CD14-positive monocyte (primary cell): ENCODE results near the gene TRAPPC11. TPM values are rescaled to one million over a fixed set of nuclear protein-coding genes. Genes with fewer than 3 reads are reported as not detected.

Experiments used
- DNase-seq, 3 donors: peaks; one replicate each; pipeline ENCODE4 v3.0.0-alpha.2; 2011 to 2022
- H2AFZ ChIP-seq: 2 replicates; pipeline ENCODE4 v1.6.0; 2012; ENCODE audit warnings: mild to moderate bottlenecking, low read depth, low read length, inconsistent platforms; ENCODE audit not compliant: insufficient read depth, poor library complexity, severe bottlenecking
- H3K27ac ChIP-seq, 2 donors: 1 replicate in 1 of 2; 2 replicates in 1 of 2; pipeline ENCODE4 v1.5.1; 2012 to 2013; ENCODE audit warnings: low read length in 2 of 2, control low read depth in 1 of 2, inconsistent platforms in 1 of 2, low read depth in 1 of 2, mild to moderate bottlenecking in 1 of 2
- H3K27me3 ChIP-seq, 2 donors: one replicate each; pipeline versions ENCODE4 v1.6.0 to v1.6.1; 2011 to 2013; ENCODE audit warnings: low read length in 2 of 2; ENCODE audit not compliant: control insufficient read depth in 2 of 2, insufficient read depth in 2 of 2
- H3K36me3 ChIP-seq, 2 donors: replicated peaks in 1 of 2; 1 replicate in 1 of 2; 2 replicates in 1 of 2; pipeline versions ENCODE4 v1.5.1 to v1.6.1; 2012 to 2013; ENCODE audit warnings: low read length in 2 of 2, control low read depth in 1 of 2, inconsistent platforms in 1 of 2, mild to moderate bottlenecking in 1 of 2; ENCODE audit not compliant: insufficient read depth in 2 of 2, control insufficient read depth in 1 of 2
- H3K4me1 ChIP-seq, 2 donors: 1 replicate in 1 of 2; 2 replicates in 1 of 2; pipeline versions ENCODE4 v1.5.1 to v1.6.1; 2012 to 2013; ENCODE audit warnings: low read length in 2 of 2, control low read depth in 1 of 2, inconsistent platforms in 1 of 2, mild to moderate bottlenecking in 1 of 2, moderate library complexity in 1 of 2; ENCODE audit not compliant: insufficient read depth in 2 of 2, control insufficient read depth in 1 of 2
- H3K4me2 ChIP-seq: replicated peaks from 2 replicates; pipeline ENCODE3; 2012; ENCODE audit warnings: low read length, moderate library complexity, mild to moderate bottlenecking; ENCODE audit not compliant: poor library complexity, severe bottlenecking; ENCODE audit errors: extremely low read depth
- H3K4me3 ChIP-seq, 3 experiments: fragments of 200-600 bp in 1 of 3; sonication (generic) in 1 of 3; replicated peaks in 1 of 3; 1 replicate in 2 of 3; 2 replicates in 1 of 3; pipeline ENCODE4 v1.5.1; 2011 to 2013; ENCODE audit warnings: low read length in 3 of 3, mild to moderate bottlenecking in 3 of 3, control low read depth in 2 of 3, low read depth in 2 of 3, inconsistent platforms in 1 of 3, moderate library complexity in 1 of 3
- H3K79me2 ChIP-seq: 2 replicates; pipeline ENCODE4 v1.6.0; 2012; ENCODE audit warnings: mild to moderate bottlenecking, control low read depth, inconsistent platforms, low read length, moderate library complexity; ENCODE audit not compliant: insufficient read depth
- H3K9ac ChIP-seq: 2 replicates; pipeline ENCODE4 v1.6.0; 2017; ENCODE audit warnings: low read length, mild to moderate bottlenecking; ENCODE audit not compliant: insufficient read depth, poor library complexity, severe bottlenecking
- H3K9me3 ChIP-seq, 2 donors: replicated peaks in 1 of 2; 1 replicate in 1 of 2; 2 replicates in 1 of 2; pipeline versions ENCODE4 v1.5.1 to v1.6.1; 2012 to 2013; ENCODE audit warnings: low read length in 2 of 2, control low read depth in 1 of 2; ENCODE audit not compliant: control insufficient read depth in 1 of 2, insufficient read depth in 1 of 2
- H4K20me1 ChIP-seq: 2 replicates; pipeline ENCODE4 v1.6.0; 2012; ENCODE audit warnings: mild to moderate bottlenecking, low read length, control low read depth, moderate library complexity; ENCODE audit not compliant: insufficient read depth
- H3K27ac Mint-ChIP-seq, 7 donors: one replicate each; pipeline ENCODE4 v1.8.0; 2020; ENCODE audit warnings: mild to moderate bottlenecking in 7 of 7, mixed read lengths in 7 of 7, moderate library complexity in 6 of 7, inconsistent platforms in 2 of 7
- H3K27me3 Mint-ChIP-seq, 3 donors: one replicate each; pipeline ENCODE4 v1.8.0; 2021 to 2022; ENCODE audit warnings: low read depth in 3 of 3, mild to moderate bottlenecking in 3 of 3, mixed read lengths in 3 of 3, moderate library complexity in 3 of 3, inconsistent platforms in 1 of 3
- H3K36me3 Mint-ChIP-seq, 2 donors: one replicate each; pipeline ENCODE4 v1.8.0; 2020; ENCODE audit warnings: mixed read lengths in 2 of 2, inconsistent platforms in 1 of 2, mild to moderate bottlenecking in 1 of 2
- H3K4me1 Mint-ChIP-seq: one replicate; pipeline ENCODE4 v1.8.0; 2020; ENCODE audit warnings: mild to moderate bottlenecking, mixed read lengths
- H3K4me3 Mint-ChIP-seq, 2 donors: one replicate each; pipeline ENCODE4 v1.8.0; 2020; ENCODE audit warnings: mild to moderate bottlenecking in 2 of 2, mixed read lengths in 2 of 2, moderate library complexity in 1 of 2
- H3K9me3 Mint-ChIP-seq, 7 donors: one replicate each; pipeline ENCODE4 v1.8.0; 2020 to 2022; ENCODE audit warnings: mixed read lengths in 7 of 7, mild to moderate bottlenecking in 6 of 7, moderate library complexity in 6 of 7, inconsistent platforms in 2 of 7
- CTCF ChIP-seq: fragments of 200-600 bp; IDR thresholded peaks from one replicate; pipeline ENCODE4 v1.8.0; 2022; ENCODE audit warnings: antibody characterized with exemption, mild to moderate bottlenecking
- WGBS: methylation state at CpG from one replicate; pipeline ENCODE4 v1.1.5; 2013; ENCODE audit warnings: missing lambda C conversion rate; ENCODE audit not compliant: insufficient coverage; 5-methylcytosine and 5-hydroxymethylcytosine counted together
- intact Hi-C, 2 donors: fragments of 100-400 bp; cut with micrococcal nuclease; formaldehyde crosslinking; loops; one replicate each; pipeline versions ENCODE4 v1.15.0 to v1.15.1; 2023
- polyA plus RNA-seq, 3 donors: library from polyadenylated mRNA; depleted of rRNA in 1 of 3; unstranded in 2 of 3; stranded (reverse) in 1 of 3; fragments of 300-500 nt in 2 of 3; fragments of >200 nt in 1 of 3; fragmentation: Illumina TruSeq in 2 of 3; gene quantifications; 1 replicate in 2 of 3; 2 replicates in 1 of 3; pipeline ENCODE4 v1.2.3, GENCODE V29; 2012 to 2021

The TRAPPC11 gene
- polyA plus RNA-seq, 3 donors, result 18.4 to 30.7 (median 29.7) TPM

- H3K9me3 ChIP-seq, result peaks cover 0 to 3% of the 10 kb centered on the region in 2 donors
- no peaks in the 10 kb centered on the region for H3K27me3 ChIP-seq
- H3K79me2 ChIP-seq, result no peaks in the 10 kb centered on the region
- H3K27ac ChIP-seq, result no peak overlapping the region
- no peak overlapping the region for H2AFZ ChIP-seq
- WGBS, result 78% methylated on average over 2 of the region's 6 CpGs
- Mint-ChIP-seq H3K4me1 (no peaks in the 10 kb centered on the region), H3K4me3 (no peak overlapping the region), H3K27me3 (peaks cover 2 to 4% (median 3%) of the 10 kb centered on the region in 3 donors), H3K27ac (no peak overlapping the region), H3K36me3 (no peaks in the 10 kb centered on the region), H3K9me3 (peaks cover 2 to 19% (median 12%) of the 10 kb centered on the region in 7 donors)
- no peak overlapping the region for H3K4me2 ChIP-seq
- H3K9ac ChIP-seq, result no peak overlapping the region
- H3K36me3 ChIP-seq, result no peaks in the 10 kb centered on the region
- no peak overlapping the region for H3K4me3 ChIP-seq
- DNase-seq, result no peak
- H3K4me1 ChIP-seq, result no peaks in the 10 kb centered on the region
- no peaks in the 10 kb centered on the region for H4K20me1 ChIP-seq
- TF ChIP-seq CTCF, result no peak
- intact Hi-C loops, result no loop called here
These were observed 89.0 kb downstream of the TRAPPC11 start for GRCh38 chr4:183747931-183748670.

GRCh38 chr4:183751106-183751505, 92.0 kb downstream of the TRAPPC11 start:
- Mint-ChIP-seq H3K9me3 (peaks cover 5 to 24% (median 13%) of the 10 kb centered on the region in 7 donors), H3K27ac (no peak overlapping the region), H3K4me1 (no peaks in the 10 kb centered on the region), H3K27me3 (peaks cover 2 to 3% (median 2%) of the 10 kb centered on the region in 3 donors), H3K36me3 (no peaks in the 10 kb centered on the region), H3K4me3 (no peak overlapping the region)
- no peak for DNase-seq
- Histone ChIP-seq H3K27me3 (no peaks in the 10 kb centered on the region), H3K79me2 (no peaks in the 10 kb centered on the region), H3K4me2 (no peak overlapping the region), H3K4me3 (no peak overlapping the region), H2AFZ (no peak overlapping the region), H3K4me1 (no peaks in the 10 kb centered on the region), H3K36me3 (no peaks in the 10 kb centered on the region), H3K9ac (no peak overlapping the region), H3K27ac (no peak overlapping the region), H4K20me1 (no peaks in the 10 kb centered on the region), H3K9me3 (peaks cover 4 to 17% of the 10 kb centered on the region in 2 donors)
- intact Hi-C loops, result no loop called here
- no peak for TF ChIP-seq CTCF
- no CpG with 5 or more reads among the region's 4 CpGs for WGBS
